ENCODE data around the gene GNG7. TPM values are rescaled to one million over a fixed set of nuclear protein-coding genes. Genes with fewer than 3 reads are reported as not detected.

Gene GNG7
- total and polyA plus RNA-seq, 2 experiments from 2014 or later, result 0.11 to 0.13 TPM

DNA sequence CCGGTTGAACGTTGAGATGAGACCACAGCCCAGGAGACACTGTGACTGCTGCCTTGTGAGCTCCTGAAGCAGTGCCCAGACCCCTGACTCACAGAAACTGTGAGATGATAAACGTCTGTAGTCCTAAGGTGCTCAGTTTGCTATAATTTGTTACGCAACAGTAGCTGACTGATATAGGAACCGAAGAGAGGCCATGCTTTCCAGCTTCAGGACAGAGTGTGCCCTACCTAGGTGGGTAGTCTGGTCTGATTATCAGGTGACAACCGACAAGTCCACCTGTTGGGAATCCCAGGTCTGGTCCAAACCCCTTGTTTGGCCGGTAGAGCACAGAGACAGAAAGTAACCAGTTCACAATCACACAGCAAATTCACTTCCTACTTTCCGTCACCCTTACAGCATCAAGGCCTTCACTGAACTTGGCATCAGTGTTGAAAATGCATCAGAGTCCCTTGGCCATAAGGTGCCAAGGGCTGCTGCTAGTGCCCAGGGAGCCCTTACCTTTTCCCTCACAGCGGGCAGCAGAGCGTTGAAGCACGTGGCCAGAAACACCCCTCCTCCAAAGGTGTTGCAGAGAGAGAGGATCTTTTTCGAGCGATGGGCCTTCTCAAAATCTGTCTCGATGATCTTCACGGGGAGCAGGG lies 34.2 kb upstream of the GNG7 start:
- no peaks in the 10 kb centered on the region for H3K9me2 ChIP-seq (ENCODE audit: insufficient read depth)
- in situ Hi-C loops (cut with MboI), result no loop called here
- H3K9me3 ChIP-seq (ENCODE audit: low read depth), result no peaks in the 10 kb centered on the region
- H4K20me1 ChIP-seq (ENCODE audit: insufficient read depth), result no peaks in the 10 kb centered on the region
- H3K9ac ChIP-seq, result no peak overlapping the region
- no peak overlapping the region for H3K4me3 ChIP-seq
- no peaks in the 10 kb centered on the region; the same call in 1 of the 2 replicates for H3K36me3 ChIP-seq (ENCODE audit: low read depth)
- WGBS, 2 experiments (ENCODE audit: low coverage in 1 of 2, low lambda C conversion rate in 2 of 2, missing lambda C conversion rate in 2 of 2), result 95 to 98% methylated on average over 15 of the region's 15 CpGs
- H3F3A ChIP-seq (ENCODE audit: insufficient read depth), result no peaks in the 10 kb centered on the region
- TF ChIP-seq EZH2phosphoT487 (IDR thresholded peaks at IDR 0.05; ENCODE audit: insufficient read depth, low read depth), result no peak
- no peak for TF ChIP-seq EZH2 (IDR thresholded peaks at IDR 0.05; ENCODE audit: insufficient read depth, poor library complexity, severe bottlenecking)
- H3K27ac ChIP-seq, result no peak overlapping the region
- peaks cover 15% of the 10 kb centered on the region for H3K79me2 ChIP-seq (ENCODE audit: insufficient read depth)
- no peak overlapping the region for H3K4me2 ChIP-seq (ENCODE audit: unreplicated experiment)
- no peaks in the 10 kb centered on the region for H3K27me3 ChIP-seq (replicated peaks; ENCODE audit: insufficient read depth)
- no peak for DNase-seq
- H3K4me1 ChIP-seq (ENCODE audit: insufficient read depth), result no peaks in the 10 kb centered on the region
- no peak overlapping the region for H2AFZ ChIP-seq

GRCh38 chr19:2735374-2735773 lies 32.9 kb upstream of the GNG7 start:
- Histone ChIP-seq H3K79me2 (ENCODE audit: insufficient read depth) (peaks cover 15% of the 10 kb centered on the region), H3K27me3 (replicated peaks; ENCODE audit: insufficient read depth) (no peaks in the 10 kb centered on the region), H3K4me3 (no peak overlapping the region), H3K9me3 (ENCODE audit: low read depth) (no peaks in the 10 kb centered on the region), H3K9ac (no peak overlapping the region), H3K4me2 (ENCODE audit: unreplicated experiment) (no peak overlapping the region), H4K20me1 (ENCODE audit: insufficient read depth) (no peaks in the 10 kb centered on the region), H3F3A (ENCODE audit: insufficient read depth) (no peaks in the 10 kb centered on the region), H3K9me2 (ENCODE audit: insufficient read depth) (no peaks in the 10 kb centered on the region), H3K27ac (no peak overlapping the region), H3K36me3 (ENCODE audit: low read depth) (no peaks in the 10 kb centered on the region; the same call in 1 of the 2 replicates), H2AFZ (no peak overlapping the region), H3K4me1 (ENCODE audit: insufficient read depth) (no peaks in the 10 kb centered on the region)
- 96% methylated on average over 12 of the region's 12 CpGs for WGBS, 2 experiments (ENCODE audit: low coverage in 1 of 2, low lambda C conversion rate in 2 of 2, missing lambda C conversion rate in 2 of 2)
- no peak for DNase-seq
- TF ChIP-seq EZH2 (IDR thresholded peaks at IDR 0.05; ENCODE audit: insufficient read depth, poor library complexity, severe bottlenecking) (no peak), EZH2phosphoT487 (IDR thresholded peaks at IDR 0.05; ENCODE audit: insufficient read depth, low read depth) (no peak)
- in situ Hi-C loops (cut with MboI), result no loop called here

GRCh38 chr19:2734589-2735288 lies 32.2 kb upstream of the GNG7 start:
- Histone ChIP-seq H4K20me1 (ENCODE audit: insufficient read depth) (no peaks in the 10 kb centered on the region), H3K27me3 (replicated peaks; ENCODE audit: insufficient read depth) (no peaks in the 10 kb centered on the region), H3K27ac (no peak overlapping the region), H3K9me2 (ENCODE audit: insufficient read depth) (no peaks in the 10 kb centered on the region), H3K79me2 (ENCODE audit: insufficient read depth) (peaks cover 15% of the 10 kb centered on the region), H3K4me2 (ENCODE audit: unreplicated experiment) (no peak overlapping the region), H3K9ac (no peak overlapping the region), H3K36me3 (ENCODE audit: low read depth) (no peaks in the 10 kb centered on the region; the same call in 1 of the 2 replicates), H3K4me3 (no peak overlapping the region), H3K4me1 (ENCODE audit: insufficient read depth) (no peaks in the 10 kb centered on the region), H2AFZ (no peak overlapping the region), H3K9me3 (ENCODE audit: low read depth) (no peaks in the 10 kb centered on the region), H3F3A (ENCODE audit: insufficient read depth) (no peaks in the 10 kb centered on the region)
- TF ChIP-seq EZH2phosphoT487 (IDR thresholded peaks at IDR 0.05; ENCODE audit: insufficient read depth, low read depth), result no peak
- TF ChIP-seq EZH2 (IDR thresholded peaks at IDR 0.05; ENCODE audit: insufficient read depth, poor library complexity, severe bottlenecking), result no peak
- in situ Hi-C loops (cut with MboI), result no loop called here
- no peak for DNase-seq
- WGBS, 2 experiments (ENCODE audit: low coverage in 1 of 2, low lambda C conversion rate in 2 of 2, missing lambda C conversion rate in 2 of 2), result 89 to 90% methylated on average over 25 to 26 of the region's 26 CpGs

- no peak for DNase-seq
- in situ Hi-C loops (cut with MboI), result no loop called here
- H3K27ac ChIP-seq, result no peak overlapping the region
- H3K9me3 ChIP-seq (ENCODE audit: low read depth), result no peaks in the 10 kb centered on the region
- H3K79me2 ChIP-seq (ENCODE audit: insufficient read depth), result peaks cover 8% of the 10 kb centered on the region
- no peaks in the 10 kb centered on the region for H4K20me1 ChIP-seq (ENCODE audit: insufficient read depth)
- no peaks in the 10 kb centered on the region for H3K27me3 ChIP-seq (replicated peaks; ENCODE audit: insufficient read depth)
- H3K9ac ChIP-seq, result no peak overlapping the region
- no peaks in the 10 kb centered on the region for H3F3A ChIP-seq (ENCODE audit: insufficient read depth)
- no peaks in the 10 kb centered on the region for H3K9me2 ChIP-seq (ENCODE audit: insufficient read depth)
- H3K36me3 ChIP-seq (ENCODE audit: low read depth), result no peaks in the 10 kb centered on the region; the same call in 1 of the 2 replicates
- no peak overlapping the region for H3K4me2 ChIP-seq (ENCODE audit: unreplicated experiment)
- TF ChIP-seq EZH2phosphoT487 (IDR thresholded peaks at IDR 0.05; ENCODE audit: insufficient read depth, low read depth) (no peak), EZH2 (IDR thresholded peaks at IDR 0.05; ENCODE audit: insufficient read depth, poor library complexity, severe bottlenecking) (no peak)
- no peaks in the 10 kb centered on the region for H3K4me1 ChIP-seq (ENCODE audit: insufficient read depth)
- WGBS, 2 experiments (ENCODE audit: low coverage in 1 of 2, low lambda C conversion rate in 2 of 2, missing lambda C conversion rate in 2 of 2), result 82 to 83% methylated on average over 35 of the region's 35 CpGs
- no peak overlapping the region for H3K4me3 ChIP-seq
- H2AFZ ChIP-seq, result no peak overlapping the region
Measured at GRCh38 chr19:2733930-2734588, 31.6 kb upstream of the GNG7 start.
